HCT116 (cell line): ENCODE measurements around the gene LNP1. TPM values are rescaled to one million over a fixed set of nuclear protein-coding genes. Genes with fewer than 3 reads are reported as not detected.

Experiments used
- ATAC-seq: fragments of 200-7000 bp; cut with Tn5 transposase; 2 replicates; pipeline ENCODE4 v1.9.1; 2020; ENCODE audit warnings: mild to moderate bottlenecking, moderate library complexity
- BruUV-seq: library from RNA; stranded (reverse); fragments of 400-500 nt; replicated peaks from 2 replicates; lab custom pipeline; 2021; lab: Mats Ljungman, UMichigan
- CTCF ChIA-PET: fragments of 300-600 bp; sonication (Branson Sonifier 250); formaldehyde crosslinking; loops from one replicate; lab custom pipeline; 2021; ENCODE audit warnings: antibody characterized with exemption; lab: Charles Lee
- POLR2A ChIA-PET: fragments of 300-600, 350-600 bp; sonication (Branson Sonifier 250); formaldehyde crosslinking; loops from one replicate; lab custom pipeline; 2021; ENCODE audit warnings: antibody characterized with exemption; lab: Charles Lee
- RAD21 ChIA-PET, 2 experiments: fragments of 300-600 bp; sonication (Branson Sonifier 250); formaldehyde crosslinking; loops; one replicate each; lab custom pipeline; 2023; ENCODE audit warnings: low total read pairs in 2 of 2; ENCODE audit not compliant: uncharacterized antibody in 2 of 2, unreplicated experiment in 2 of 2, low non-redundant PET in 1 of 2; lab: Charles Lee
- DNase-seq: peaks from one replicate; pipeline ENCODE4 v3.0.0-alpha.2; 2010; ENCODE audit warnings: low read depth, low spot score
- H2AFZ ChIP-seq: fragments of 200-600 bp; shearing (Covaris generic), sonication (generic); 2 replicates; pipeline ENCODE4 v1.6.1; 2017; ENCODE audit warnings: low read depth, mixed run types, mixed read lengths, antibody characterized with exemption, low read length; ENCODE audit not compliant: poor library complexity, severe bottlenecking
- H3K27ac ChIP-seq: 2 replicates; pipeline ENCODE4 v1.5.1; 2012; ENCODE audit warnings: low read depth, low read length
- H3K27me3 ChIP-seq: fragments of 200-600 bp; sonication (generic); 2 replicates; pipeline ENCODE4 v1.6.1; 2016; ENCODE audit warnings: mixed run types, low read length, mixed read lengths; ENCODE audit not compliant: insufficient read depth
- H3K36me3 ChIP-seq, 2 experiments: fragments of 200-500 bp in 1 of 2; fragments of 200-600 bp in 1 of 2; sonication (Bioruptor generic) in 1 of 2; sonication (generic) in 1 of 2; 2 replicates each; pipeline versions ENCODE4 v1.5.1 to v1.6.1; 2014 to 2016; ENCODE audit warnings: low read length in 2 of 2, inconsistent platforms in 1 of 2, mixed read lengths in 1 of 2, mixed run types in 1 of 2; ENCODE audit not compliant: insufficient read depth in 2 of 2, control insufficient read depth in 1 of 2
- H3K4me1 ChIP-seq, 2 experiments: fragments of 200-600 bp in 1 of 2; sonication (generic) in 1 of 2; 2 replicates each; pipeline versions ENCODE4 v1.5.1 to v1.6.1; 2012 to 2017; ENCODE audit warnings: low read length in 2 of 2, inconsistent platforms in 1 of 2, mild to moderate bottlenecking in 1 of 2, mixed read lengths in 1 of 2, mixed run types in 1 of 2, moderate library complexity in 1 of 2; ENCODE audit not compliant: insufficient read depth in 2 of 2, control insufficient read depth in 1 of 2
- H3K4me2 ChIP-seq: fragments of 200-600 bp; sonication (generic); 2 replicates; pipeline ENCODE4 v1.6.1; 2017; ENCODE audit warnings: mixed run types, low read length, mixed read lengths
- H3K4me3 ChIP-seq, 2 experiments: fragments of 200-600 bp in 1 of 2; sonication (generic) in 1 of 2; replicated peaks in 1 of 2; 2 replicates each; pipeline ENCODE4 v1.5.1; 2011 to 2016; ENCODE audit warnings: low read length in 2 of 2, control low read depth in 1 of 2, low read depth in 1 of 2, mild to moderate bottlenecking in 1 of 2, mixed read lengths in 1 of 2, mixed run types in 1 of 2
- H3K79me2 ChIP-seq: fragments of 200-600 bp; sonication (generic); 2 replicates; pipeline ENCODE4 v1.6.1; 2017; ENCODE audit warnings: mild to moderate bottlenecking, mixed run types, low read length, moderate library complexity, mixed read lengths; ENCODE audit not compliant: insufficient read depth
- H3K9ac ChIP-seq: fragments of 200-600 bp; sonication (generic); 2 replicates; pipeline ENCODE4 v1.6.1; 2016; ENCODE audit warnings: low read length, mixed read lengths
- H3K9me2 ChIP-seq: fragments of 200-600 bp; sonication (generic), shearing (Covaris generic); 2 replicates; pipeline ENCODE4 v1.6.1; 2017; ENCODE audit warnings: mixed run types, mild to moderate bottlenecking, moderate library complexity; ENCODE audit not compliant: insufficient read depth
- H3K9me3 ChIP-seq, 2 experiments: fragments of 200-500 bp in 1 of 2; fragments of 200-600 bp in 1 of 2; sonication (Bioruptor generic) in 1 of 2; sonication (generic) in 1 of 2; 2 replicates each; pipeline ENCODE4 v1.6.1; 2014 to 2017; ENCODE audit warnings: low read length in 2 of 2, mixed read lengths in 2 of 2, inconsistent platforms in 1 of 2, low read depth in 1 of 2, mild to moderate bottlenecking in 1 of 2, mixed run types in 1 of 2, moderate library complexity in 1 of 2; ENCODE audit not compliant: control insufficient read depth in 1 of 2, insufficient read depth in 1 of 2
- H4K20me1 ChIP-seq: fragments of 200-600 bp; sonication (generic), shearing (Covaris generic); 2 replicates; pipeline ENCODE4 v1.6.1; 2017; ENCODE audit warnings: mixed run types, mild to moderate bottlenecking, moderate library complexity; ENCODE audit not compliant: insufficient read depth
- ATF3 ChIP-seq: IDR thresholded peaks from 2 replicates; pipeline ENCODE4 v1.6.1; 2012
- CBX3 ChIP-seq: IDR thresholded peaks from 2 replicates; pipeline ENCODE4 v1.6.1; 2012; ENCODE audit warnings: low read depth
- CEBPB ChIP-seq: IDR thresholded peaks from 2 replicates; pipeline ENCODE4 v1.6.1; 2012; ENCODE audit warnings: low read depth
- CTCF ChIP-seq, 3 experiments: fragments of 200-600 bp in 1 of 3; sonication (generic) in 1 of 3; IDR thresholded peaks in 2 of 3; conservative IDR thresholded peaks in 1 of 3; 2 replicates each; pipeline ENCODE4 v1.5.1; 2012 to 2017; ENCODE audit warnings: low read depth in 2 of 3, low read length in 2 of 3, antibody characterized with exemption in 1 of 3, borderline replicate concordance in 1 of 3, control low read depth in 1 of 3, mild to moderate bottlenecking in 1 of 3, mixed read lengths in 1 of 3, mixed run types in 1 of 3, moderate library complexity in 1 of 3; ENCODE audit not compliant: insufficient read depth in 1 of 3
- ELF1 ChIP-seq: IDR thresholded peaks from 2 replicates; pipeline ENCODE4 v1.6.1; 2012; ENCODE audit warnings: low read depth, borderline replicate concordance
- FOSL1 ChIP-seq: IDR thresholded peaks from 2 replicates; pipeline ENCODE4 v1.6.1; 2012; ENCODE audit warnings: low read depth
- JUND ChIP-seq: IDR thresholded peaks from 2 replicates; pipeline ENCODE4 v1.6.1; 2012
- MAX ChIP-seq: IDR thresholded peaks from 2 replicates; pipeline ENCODE4 v1.6.1; 2012
- SIN3A ChIP-seq: IDR thresholded peaks from 2 replicates; pipeline ENCODE4 v1.6.1; 2012; ENCODE audit warnings: low read depth
- YY1 ChIP-seq: IDR thresholded peaks from 2 replicates; pipeline ENCODE4 v1.6.1; 2011; ENCODE audit warnings: low read length, low read depth, moderate library complexity, mild to moderate bottlenecking; ENCODE audit not compliant: insufficient replicate concordance; ENCODE audit errors: extremely low read depth
- ZBTB33 ChIP-seq: IDR thresholded peaks from 2 replicates; pipeline ENCODE4 v1.6.1; 2011; ENCODE audit warnings: mild to moderate bottlenecking, low read length, moderate library complexity; ENCODE audit not compliant: insufficient replicate concordance; ENCODE audit errors: extremely low read depth
- ZFX ChIP-seq: fragments of 450-650 bp; IDR thresholded peaks from 2 replicates; pipeline ENCODE4 v1.6.1; 2017
- ZNF274 ChIP-seq: fragments of 200-500 bp; sonication (Bioruptor generic); IDR thresholded peaks from 2 replicates; pipeline ENCODE4 v1.6.1; 2014; ENCODE audit warnings: mild to moderate bottlenecking, low read depth, low read length, inconsistent platforms
- intact Hi-C: fragments of 100-400 bp; cut with micrococcal nuclease; formaldehyde crosslinking; loops from 2 replicates; pipeline ENCODE4 v1.10.0; 2022
- total RNA-seq: library from RNA; stranded (reverse); gene quantifications from one replicate; pipeline ENCODE4 v1.2.1, GENCODE V29; 2021; ENCODE audit not compliant: unreplicated experiment

LNP1 gene
- total RNA-seq, 1 experiment from 2014 or later, result 1.6 TPM

GRCh38 chr3:100376301-100376700, 25.0 kb upstream of the LNP1 start:
- H2AFZ ChIP-seq, result no peak overlapping the region
- H3K9me3 ChIP-seq, result no peaks in the 10 kb centered on the region
- no peak overlapping the region for H3K4me2 ChIP-seq
- intact Hi-C loops, result no loop called here
- ChIA-PET CTCF (no interaction called here), RAD21 (no interaction called here), POLR2A (no interaction called here)
- H3K4me1 ChIP-seq, result no peaks in the 10 kb centered on the region
- no TSS peak for BruUV-seq
- peaks cover 37 to 44% of the 10 kb centered on the region in 2 experiments for H3K36me3 ChIP-seq
- peaks cover 9% of the 10 kb centered on the region; the same call in 1 of the 2 replicates for H3K79me2 ChIP-seq
- ATAC-seq, result no peak
- H3K9me2 ChIP-seq, result no peaks in the 10 kb centered on the region
- TF ChIP-seq ZNF274 (no peak), CTCF (IDR thresholded peaks at IDR 0.05 in 2 of 3, conservative IDR thresholded peaks at IDR 0.05 in 1 of 3; ENCODE audit: borderline replicate concordance in 1 of 3, insufficient read depth in 1 of 3, low read depth in 2 of 3, low read length in 2 of 3) (no peak), ZBTB33 (no peak), JUND (no peak), ELF1 (no peak), FOSL1 (no peak), MAX (no peak), CEBPB (no peak), CBX3 (no peak), ZFX (no peak), ATF3 (no peak), SIN3A (no peak), YY1 (no peak)
- no peaks in the 10 kb centered on the region for H3K27me3 ChIP-seq
- H3K9ac ChIP-seq, result no peak overlapping the region
- H3K4me3 ChIP-seq, result no peak overlapping the region
- no peaks in the 10 kb centered on the region for H4K20me1 ChIP-seq
- no peak for DNase-seq
- no peak overlapping the region for H3K27ac ChIP-seq
